Activated B cell treated with CpG ODN at 0.5 μM for 24 hours (primary cell): ENCODE results near the gene FOXP1. TPM values are rescaled to one million over a fixed set of nuclear protein-coding genes. Genes with fewer than 3 reads are reported as not detected.

Source experiments
- ATAC-seq: fragments of 200-7000 bp; cut with Tn5 transposase; one replicate; pipeline ENCODE4 v1.10.0; 2021; ENCODE audit warnings: low read depth, mild to moderate bottlenecking, moderate library complexity
- CTCF ChIA-PET: fragments of 350-600 bp; sonication (Branson Sonifier 250); formaldehyde crosslinking; loops from one replicate; lab custom pipeline; 2021; ENCODE audit warnings: antibody characterized with exemption; lab: Charles Lee
- POLR2A ChIA-PET: fragments of 350-600 bp; sonication (Branson Sonifier 250); formaldehyde crosslinking; loops from one replicate; lab custom pipeline; 2021; ENCODE audit warnings: antibody characterized with exemption; lab: Charles Lee
- DNase-seq: peaks from one replicate; pipeline ENCODE4 v3.0.0; 2022
- H3K27ac Mint-ChIP-seq: one replicate; pipeline ENCODE4 v1.8.0; 2020; ENCODE audit warnings: mixed read lengths
- H3K27me3 Mint-ChIP-seq: one replicate; pipeline ENCODE4 v1.8.0; 2021; ENCODE audit warnings: mixed read lengths
- H3K36me3 Mint-ChIP-seq: one replicate; pipeline ENCODE4 v1.8.0; 2021; ENCODE audit warnings: low read depth, mixed read lengths
- H3K4me1 Mint-ChIP-seq: one replicate; pipeline ENCODE4 v1.8.0; 2021; ENCODE audit warnings: mixed read lengths
- H3K4me3 Mint-ChIP-seq: one replicate; pipeline ENCODE4 v1.8.0; 2020; ENCODE audit warnings: mild to moderate bottlenecking, mixed read lengths
- H3K9me3 Mint-ChIP-seq: one replicate; pipeline ENCODE4 v1.8.0; 2020; ENCODE audit warnings: mixed read lengths
- intact Hi-C: fragments of 100-400 bp; cut with micrococcal nuclease; formaldehyde crosslinking; loops from one replicate; pipeline ENCODE4 v1.15.1; 2024
- total RNA-seq: library from RNA; stranded (reverse); gene quantifications from 2 replicates; pipeline ENCODE4 v1.2.3, GENCODE V29; 2022
- TF ChIP-seq, protein P1 (sequence below): fragments of 200-600 bp; IDR thresholded peaks from one replicate; pipeline ENCODE4 v1.8.0; 2022; ENCODE audit warnings: antibody characterized with exemption, mild to moderate bottlenecking

FOXP1 gene
- total RNA-seq, 1 donor from 2014 or later: 563 TPM

DNA sequence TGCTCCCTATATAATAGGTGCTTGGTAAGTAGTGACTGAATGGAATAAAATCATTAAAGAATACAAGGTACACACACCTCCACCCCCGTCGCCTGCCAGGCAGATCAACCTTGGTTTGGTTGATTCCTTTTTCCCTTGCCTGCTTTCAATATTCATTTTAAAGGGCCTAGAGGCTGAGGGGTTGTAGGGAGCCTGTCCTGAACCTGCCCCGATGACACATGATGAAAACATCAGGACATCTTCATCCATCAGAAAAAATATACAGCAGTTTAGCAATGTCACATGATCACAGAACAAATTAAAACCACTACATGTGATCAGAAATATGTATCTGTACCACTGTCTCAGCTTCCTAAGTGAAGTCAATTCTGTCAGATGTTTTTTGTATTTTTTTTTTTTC is 588.9 kb downstream of the FOXP1 start:
- POLR2A ChIA-PET: no interaction called here
- H3K36me3 Mint-ChIP-seq: peaks cover 98% of the 10 kb centered on the region

GRCh38 chr3:70992562-70993204 is 590.8 kb downstream of the FOXP1 start:
- ATAC-seq (no peak), DNase-seq (no peak)
- TF ChIP-seq, protein P1, sequence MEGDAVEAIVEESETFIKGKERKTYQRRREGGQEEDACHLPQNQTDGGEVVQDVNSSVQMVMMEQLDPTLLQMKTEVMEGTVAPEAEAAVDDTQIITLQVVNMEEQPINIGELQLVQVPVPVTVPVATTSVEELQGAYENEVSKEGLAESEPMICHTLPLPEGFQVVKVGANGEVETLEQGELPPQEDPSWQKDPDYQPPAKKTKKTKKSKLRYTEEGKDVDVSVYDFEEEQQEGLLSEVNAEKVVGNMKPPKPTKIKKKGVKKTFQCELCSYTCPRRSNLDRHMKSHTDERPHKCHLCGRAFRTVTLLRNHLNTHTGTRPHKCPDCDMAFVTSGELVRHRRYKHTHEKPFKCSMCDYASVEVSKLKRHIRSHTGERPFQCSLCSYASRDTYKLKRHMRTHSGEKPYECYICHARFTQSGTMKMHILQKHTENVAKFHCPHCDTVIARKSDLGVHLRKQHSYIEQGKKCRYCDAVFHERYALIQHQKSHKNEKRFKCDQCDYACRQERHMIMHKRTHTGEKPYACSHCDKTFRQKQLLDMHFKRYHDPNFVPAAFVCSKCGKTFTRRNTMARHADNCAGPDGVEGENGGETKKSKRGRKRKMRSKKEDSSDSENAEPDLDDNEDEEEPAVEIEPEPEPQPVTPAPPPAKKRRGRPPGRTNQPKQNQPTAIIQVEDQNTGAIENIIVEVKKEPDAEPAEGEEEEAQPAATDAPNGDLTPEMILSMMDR: no peak
- no peaks in the 10 kb centered on the region for H3K9me3 Mint-ChIP-seq
- H3K27me3 Mint-ChIP-seq: no peaks in the 10 kb centered on the region
- ChIA-PET POLR2A (no interaction called here), CTCF (no interaction called here)
- H3K4me1 Mint-ChIP-seq: peaks cover 29% of the 10 kb centered on the region
- peaks cover 95% of the 10 kb centered on the region for H3K36me3 Mint-ChIP-seq
- no peak overlapping the region for H3K4me3 Mint-ChIP-seq
- peak overlapping the region; percentile 62 for H3K27ac Mint-ChIP-seq
- intact Hi-C loops: no loop called here

More for the DNA sequence above, 588.9 kb downstream of the FOXP1 start:
- Mint-ChIP-seq H3K27ac (peak overlapping the region; percentile 27), H3K4me1 (peaks cover 23% of the 10 kb centered on the region), H3K27me3 (no peaks in the 10 kb centered on the region), H3K9me3 (no peaks in the 10 kb centered on the region), H3K4me3 (no peak overlapping the region)
- TF ChIP-seq, protein P1: no peak
- no peak for ATAC-seq
- no peak for DNase-seq
- CTCF ChIA-PET: no interaction called here
- intact Hi-C loops: no loop called here

GRCh38 chr3:70992131-70992530 is 591.4 kb downstream of the FOXP1 start:
- no peaks in the 10 kb centered on the region for H3K9me3 Mint-ChIP-seq
- ChIA-PET POLR2A (no interaction called here), CTCF (no interaction called here)
- intact Hi-C loops: no loop called here
- peak overlapping the region; percentile 10 for H3K27ac Mint-ChIP-seq
- DNase-seq (no peak), ATAC-seq (no peak)
- H3K4me1 Mint-ChIP-seq: peaks cover 29% of the 10 kb centered on the region
- H3K36me3 Mint-ChIP-seq: peaks cover 95% of the 10 kb centered on the region
- H3K4me3 Mint-ChIP-seq: no peak overlapping the region
- TF ChIP-seq, protein P1: no peak
- no peaks in the 10 kb centered on the region for H3K27me3 Mint-ChIP-seq

DNA sequence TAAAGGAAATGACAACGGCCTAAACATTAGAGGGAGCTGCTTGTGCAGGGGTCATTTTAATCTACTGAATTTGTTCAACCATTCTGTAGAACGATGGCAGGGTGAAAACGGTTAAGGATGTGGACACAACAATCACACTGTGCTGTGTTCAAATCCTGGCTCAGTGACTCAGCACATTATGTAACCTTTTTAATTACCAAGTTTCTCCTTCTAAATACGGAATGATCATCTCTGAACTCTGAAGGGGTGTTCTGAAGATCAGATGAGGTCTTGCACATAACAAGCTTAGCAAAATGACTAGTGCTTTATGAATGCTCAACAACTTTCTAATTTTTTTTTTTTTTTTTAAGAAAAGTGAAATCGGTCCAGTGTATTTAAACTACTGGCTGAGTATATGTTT is 592.8 kb downstream of the FOXP1 start:
- intact Hi-C loops: no loop called here
- ATAC-seq (no peak), DNase-seq (no peak)
- POLR2A ChIA-PET: interaction anchor here (0.6 to 1.1 kb wide), 2 partner anchors 74 to 1255 kb away, joined by 4 read pairs; no protein-coding TSS in a partner anchor
- TF ChIP-seq, protein P1: no peak
- CTCF ChIA-PET: no interaction called here
- Mint-ChIP-seq H3K36me3 (peaks cover 97% of the 10 kb centered on the region), H3K4me1 (peaks cover 29% of the 10 kb centered on the region), H3K27me3 (no peaks in the 10 kb centered on the region), H3K4me3 (no peak overlapping the region), H3K9me3 (no peaks in the 10 kb centered on the region), H3K27ac (no peak overlapping the region)

DNA sequence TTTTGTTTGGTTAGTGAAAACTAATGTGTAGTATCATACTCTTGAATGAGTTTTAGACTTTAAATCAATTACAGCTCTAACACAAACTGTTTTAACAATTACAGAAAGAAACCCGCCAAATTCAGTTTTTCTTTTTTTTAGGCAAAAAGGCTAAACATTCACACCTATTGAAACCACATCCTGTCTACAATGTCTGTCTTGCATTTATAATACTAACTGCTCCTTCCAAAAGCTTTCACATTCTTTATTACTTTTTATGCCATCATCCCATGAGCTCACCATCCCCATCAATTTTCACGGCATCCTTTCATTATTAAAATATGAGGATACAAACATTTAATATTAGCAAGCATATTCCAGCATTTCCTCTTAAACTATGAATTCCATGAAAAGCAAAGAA is 593.3 kb downstream of the FOXP1 start:
- no peak overlapping the region for H3K4me3 Mint-ChIP-seq
- peak overlapping the region; percentile 32 for H3K27ac Mint-ChIP-seq
- ATAC-seq: no peak
- ChIA-PET POLR2A (interaction anchor here (0.6 to 1.1 kb wide), 3 partner anchors 74 to 1254 kb away, joined by 3 to 4 read pairs (median 4); no protein-coding TSS in a partner anchor), CTCF (no interaction called here)
- TF ChIP-seq, protein P1: no peak
- H3K36me3 Mint-ChIP-seq: peaks cover 94% of the 10 kb centered on the region
- peaks cover 29% of the 10 kb centered on the region for H3K4me1 Mint-ChIP-seq
- no peaks in the 10 kb centered on the region for H3K9me3 Mint-ChIP-seq
- intact Hi-C loops: no loop called here
- no peak for DNase-seq
- no peaks in the 10 kb centered on the region for H3K27me3 Mint-ChIP-seq
